Activated naive CD4-positive, alpha-beta T cell treated with anti-CD3 and anti-CD28 coated beads, Interleukin-2, amount 10 ng/mL, durations not matched to agents 7 days and 5 days (primary cell): ENCODE results near the gene KLRK1.
"Not testable (repeated sequence)": the region's sequence is repeated elsewhere in the genome, so short reads cannot be mapped to it uniquely, and the experiment has no call there.

ENCODE experiments used
- CTCF ChIA-PET: fragments of 350-600 bp; sonication (Branson Sonifier 250); formaldehyde crosslinking; loops from one replicate; lab custom pipeline; 2021; ENCODE audit warnings: antibody characterized with exemption; lab: Charles Lee
- DNase-seq: peaks from one replicate; pipeline ENCODE4 v3.0.0-alpha.2; 2020
- H3K27ac Mint-ChIP-seq: one replicate; pipeline ENCODE4 v1.8.0; 2021; ENCODE audit warnings: mild to moderate bottlenecking, moderate library complexity, mixed read lengths
- H3K27me3 Mint-ChIP-seq: one replicate; pipeline ENCODE4 v1.8.0; 2021; ENCODE audit warnings: mild to moderate bottlenecking, mixed read lengths
- H3K36me3 Mint-ChIP-seq: one replicate; pipeline ENCODE4 v1.8.0; 2021; ENCODE audit warnings: mixed read lengths
- H3K4me1 Mint-ChIP-seq: one replicate; pipeline ENCODE4 v1.8.0; 2021; ENCODE audit warnings: mixed read lengths
- H3K4me3 Mint-ChIP-seq: one replicate; pipeline ENCODE4 v1.8.0; 2021; ENCODE audit warnings: mild to moderate bottlenecking, moderate library complexity, mixed read lengths
- H3K9me3 Mint-ChIP-seq: one replicate; pipeline ENCODE4 v1.8.0; 2021; ENCODE audit warnings: mixed read lengths

KLRK1 gene

DNA sequence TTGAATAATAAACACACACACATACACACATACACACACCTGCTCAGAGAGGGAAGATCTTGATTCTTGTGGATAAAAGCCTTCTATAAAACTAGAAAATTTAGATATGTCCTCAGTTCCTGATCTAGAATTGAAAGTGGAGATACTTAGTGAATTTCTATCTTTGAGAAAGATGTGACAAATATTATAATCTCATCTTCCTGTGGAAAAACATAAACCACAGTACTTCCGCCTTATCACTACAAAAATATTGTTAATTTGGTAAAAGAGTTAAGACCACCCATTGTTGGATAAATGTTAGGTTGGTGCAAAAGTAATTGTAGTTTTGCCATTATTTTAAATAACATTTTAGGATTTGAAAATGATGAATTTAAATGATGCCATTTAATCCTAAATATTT, at the start of gene KLRK1:
TSS of gene KLRK1 (minus strand) at position 138 of the 400 bp plus-strand sequence. CDS start 1,231 bp downstream, outside the sequence.
- CTCF ChIA-PET, result no interaction called here
- H3K27ac Mint-ChIP-seq, result no peak within 1 kb of the TSS

GRCh38 chr12:10437601-10438000, 47.8 kb upstream of the KLRK1 start:
- H3K27me3 Mint-ChIP-seq, H3K4me3 Mint-ChIP-seq, DNase-seq, CTCF ChIA-PET, H3K36me3 Mint-ChIP-seq, H3K27ac Mint-ChIP-seq, H3K9me3 Mint-ChIP-seq, H3K4me1 Mint-ChIP-seq: not testable (repeated sequence)

More for the DNA sequence above, at the start of gene KLRK1:
- Mint-ChIP-seq H3K27me3 (peaks cover 4% of the 10 kb centered on the region), H3K4me1 (no peaks in the 10 kb centered on the region), H3K4me3 (no peak within 1 kb of the TSS), H3K9me3 (no peaks in the 10 kb centered on the region), H3K36me3 (no peaks in the 10 kb centered on the region)
- no peak for DNase-seq

GRCh38 chr12:10435816-10436215, 46.0 kb upstream of the KLRK1 start, which contains the start of gene KLRC2:
Gene KLRC2, minus strand, starts transcription at chr12:10436010. Its CDS starts 24 bp downstream, at chr12:10435986.
- H3K36me3 Mint-ChIP-seq, DNase-seq, H3K9me3 Mint-ChIP-seq, H3K27ac Mint-ChIP-seq, H3K4me1 Mint-ChIP-seq, CTCF ChIA-PET, H3K4me3 Mint-ChIP-seq, H3K27me3 Mint-ChIP-seq: not testable (repeated sequence)

GRCh38 chr12:10430623-10431022, 40.8 kb upstream of the KLRK1 start:
- H3K9me3 Mint-ChIP-seq, H3K4me1 Mint-ChIP-seq, H3K4me3 Mint-ChIP-seq, CTCF ChIA-PET, H3K27me3 Mint-ChIP-seq, H3K36me3 Mint-ChIP-seq, DNase-seq, H3K27ac Mint-ChIP-seq: not testable (repeated sequence)

- H3K27ac Mint-ChIP-seq, H3K4me3 Mint-ChIP-seq, H3K9me3 Mint-ChIP-seq, H3K4me1 Mint-ChIP-seq, H3K36me3 Mint-ChIP-seq, DNase-seq, H3K27me3 Mint-ChIP-seq, CTCF ChIA-PET: not testable (repeated sequence)
These were observed 36.1 kb upstream of the KLRK1 start for GRCh38 chr12:10425938-10426337.

- H3K9me3 Mint-ChIP-seq, CTCF ChIA-PET, DNase-seq, H3K4me1 Mint-ChIP-seq, H3K36me3 Mint-ChIP-seq, H3K27ac Mint-ChIP-seq, H3K4me3 Mint-ChIP-seq, H3K27me3 Mint-ChIP-seq: not testable (repeated sequence)
These were observed 34.5 kb upstream of the KLRK1 start for GRCh38 chr12:10424260-10424899.

DNA sequence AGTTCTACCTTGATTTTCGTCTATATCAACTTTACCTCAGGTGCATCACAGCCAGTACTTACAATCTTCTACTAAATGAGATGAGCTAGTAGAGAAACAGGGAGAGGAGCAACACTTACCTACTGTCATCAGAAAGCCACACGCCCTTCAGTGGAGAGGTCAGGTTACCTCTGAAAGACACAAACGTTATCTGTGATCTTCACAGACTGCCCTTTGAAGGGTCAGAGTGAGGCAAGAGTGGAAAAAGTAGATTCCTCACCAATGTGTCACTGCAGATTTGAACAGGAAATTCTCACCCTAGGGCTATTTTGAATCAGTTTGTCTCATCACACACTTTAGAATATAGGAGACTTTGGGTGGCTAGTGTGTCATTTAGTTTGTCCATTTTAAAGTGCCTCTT, 32.3 kb upstream of the KLRK1 start:
- H3K9me3 Mint-ChIP-seq, H3K27ac Mint-ChIP-seq, H3K36me3 Mint-ChIP-seq, DNase-seq, H3K4me1 Mint-ChIP-seq, H3K27me3 Mint-ChIP-seq, H3K4me3 Mint-ChIP-seq, CTCF ChIA-PET: not testable (repeated sequence)

DNA sequence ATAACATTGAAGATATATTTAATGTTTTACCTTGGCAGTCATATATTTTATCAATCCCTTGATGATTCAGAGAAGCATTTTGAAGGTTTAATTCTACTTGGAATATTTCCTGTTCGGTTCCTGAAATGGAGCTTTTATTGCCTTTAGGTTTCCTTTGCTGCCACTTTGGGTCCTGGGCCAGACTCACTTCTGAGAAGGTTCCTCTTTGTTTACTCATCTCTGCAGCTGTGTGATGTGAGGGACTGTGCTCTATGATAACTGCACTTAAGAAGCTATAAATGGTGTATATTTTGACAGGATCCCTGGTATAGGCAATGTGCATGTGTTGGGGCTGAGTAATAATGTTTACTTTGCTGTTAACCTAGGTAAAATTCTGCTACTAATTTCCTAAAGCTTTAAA, 30.5 kb upstream of the KLRK1 start, which contains the start of gene KLRC3:
TSS of gene KLRC3 (minus strand) at position 262 of the 400 bp plus-strand sequence. CDS start at position 217, 45 bp downstream.
- H3K27me3 Mint-ChIP-seq, H3K9me3 Mint-ChIP-seq, DNase-seq, H3K27ac Mint-ChIP-seq, H3K36me3 Mint-ChIP-seq, H3K4me3 Mint-ChIP-seq, CTCF ChIA-PET, H3K4me1 Mint-ChIP-seq: not testable (repeated sequence)

GRCh38 chr12:10409392-10409791, 19.6 kb upstream of the KLRK1 start, which contains the start of gene KLRC4:
Gene KLRC4, minus strand, starts transcription at chr12:10409757. Its CDS starts 182 bp downstream, at chr12:10409575.
- no peak within 1 kb of the TSS for H3K27ac Mint-ChIP-seq
- no peaks in the 10 kb centered on the region for H3K36me3 Mint-ChIP-seq
- H3K4me1 Mint-ChIP-seq, result no peaks in the 10 kb centered on the region
- no peak within 1 kb of the TSS for H3K4me3 Mint-ChIP-seq
- CTCF ChIA-PET, result no interaction called here
- no peaks in the 10 kb centered on the region for H3K9me3 Mint-ChIP-seq
- H3K27me3 Mint-ChIP-seq, result peaks cover 14% of the 10 kb centered on the region
- DNase-seq, result no peak

DNA sequence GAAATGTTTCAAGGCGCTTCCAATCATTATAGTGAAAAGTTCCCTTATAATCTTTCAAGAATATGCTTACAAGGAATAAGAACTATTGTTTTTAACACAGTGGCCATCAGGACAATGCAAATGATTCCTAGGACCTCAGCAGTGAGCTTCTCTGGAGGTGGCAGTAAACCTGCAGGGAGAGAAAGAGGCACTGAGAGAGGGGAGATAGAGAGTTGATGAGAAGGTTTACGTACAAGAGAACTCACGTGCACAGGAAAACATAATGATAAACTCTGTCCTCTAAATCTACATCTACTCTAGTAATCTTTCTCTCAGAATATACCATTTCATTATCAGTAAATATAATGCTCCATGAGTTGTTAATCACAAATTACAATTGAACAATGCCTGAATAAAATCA, 19.0 kb upstream of the KLRK1 start:
- CTCF ChIA-PET, result no interaction called here
- Mint-ChIP-seq H3K4me1 (no peaks in the 10 kb centered on the region), H3K9me3 (no peaks in the 10 kb centered on the region), H3K27ac (no peak overlapping the region), H3K36me3 (no peaks in the 10 kb centered on the region), H3K27me3 (peaks cover 14% of the 10 kb centered on the region), H3K4me3 (no peak overlapping the region)
- no peak for DNase-seq

GRCh38 chr12:10406725-10407124, 16.9 kb upstream of the KLRK1 start:
- no peaks in the 10 kb centered on the region for H3K36me3 Mint-ChIP-seq
- H3K4me3 Mint-ChIP-seq, result no peak overlapping the region
- H3K4me1 Mint-ChIP-seq, result no peaks in the 10 kb centered on the region
- H3K27ac Mint-ChIP-seq, result no peak overlapping the region
- DNase-seq, result no peak
- no peaks in the 10 kb centered on the region for H3K9me3 Mint-ChIP-seq
- CTCF ChIA-PET, result no interaction called here
- peaks cover 14% of the 10 kb centered on the region for H3K27me3 Mint-ChIP-seq

- Mint-ChIP-seq H3K4me3 (no peak overlapping the region), H3K27ac (no peak overlapping the region), H3K36me3 (no peaks in the 10 kb centered on the region)
These were observed 15.5 kb upstream of the KLRK1 start for GRCh38 chr12:10405294-10405693.

DNA sequence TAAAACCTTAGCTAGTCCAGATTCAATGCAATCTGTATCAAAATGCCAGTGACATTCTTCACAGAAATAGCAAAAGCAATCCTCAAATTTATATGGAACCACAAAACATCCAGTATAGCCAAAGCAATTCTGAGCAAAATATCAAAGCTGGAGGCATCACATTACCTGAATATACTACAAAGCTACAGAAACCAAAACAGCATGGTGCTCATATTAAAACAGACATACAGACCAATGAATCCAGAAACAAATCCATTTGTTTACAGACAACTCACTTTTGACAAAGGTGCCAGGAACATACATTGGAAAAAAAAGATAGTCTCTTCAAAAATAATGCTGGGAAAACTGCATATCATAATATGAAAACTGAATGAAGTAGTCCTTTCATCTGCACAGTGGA, 15.0 kb upstream of the KLRK1 start:
- Mint-ChIP-seq H3K9me3 (no peaks in the 10 kb centered on the region), H3K4me3 (no peak overlapping the region), H3K27me3 (peaks cover 14% of the 10 kb centered on the region), H3K27ac (no peak overlapping the region), H3K36me3 (no peaks in the 10 kb centered on the region), H3K4me1 (no peaks in the 10 kb centered on the region)
- no peak for DNase-seq
- CTCF ChIA-PET, result no interaction called here

More at GRCh38 chr12:10405294-10405693, 15.5 kb upstream of the KLRK1 start:
- DNase-seq, result no peak
- CTCF ChIA-PET, result no interaction called here
- H3K4me1 Mint-ChIP-seq, result no peaks in the 10 kb centered on the region
- peaks cover 14% of the 10 kb centered on the region for H3K27me3 Mint-ChIP-seq
- no peaks in the 10 kb centered on the region for H3K9me3 Mint-ChIP-seq

DNA sequence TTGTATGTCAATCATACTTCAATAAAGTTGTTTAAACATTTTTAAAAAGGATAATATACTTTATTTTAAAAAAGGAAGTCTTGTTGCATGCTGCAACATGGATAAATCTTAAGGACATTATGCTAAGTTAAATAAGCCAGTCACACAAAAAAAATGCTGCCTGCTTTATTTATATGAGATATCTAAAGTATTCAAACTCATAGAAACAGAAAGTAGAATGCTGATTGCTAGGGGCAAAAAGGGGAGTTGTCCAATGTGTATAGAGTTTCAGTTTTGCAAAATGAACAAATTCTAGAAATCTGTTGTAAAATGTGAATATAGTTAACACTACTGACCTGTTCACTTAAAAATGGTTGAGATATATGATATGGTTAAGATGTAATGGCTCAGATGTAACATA, 11.0 kb upstream of the KLRK1 start:
- no peak for DNase-seq
- H3K27me3 Mint-ChIP-seq, result peaks cover 4% of the 10 kb centered on the region
- CTCF ChIA-PET, result no interaction called here
- H3K36me3 Mint-ChIP-seq, result no peaks in the 10 kb centered on the region
- H3K4me1 Mint-ChIP-seq, result no peaks in the 10 kb centered on the region
- H3K4me3 Mint-ChIP-seq, result no peak overlapping the region
- no peaks in the 10 kb centered on the region for H3K9me3 Mint-ChIP-seq
- no peak overlapping the region for H3K27ac Mint-ChIP-seq

DNA sequence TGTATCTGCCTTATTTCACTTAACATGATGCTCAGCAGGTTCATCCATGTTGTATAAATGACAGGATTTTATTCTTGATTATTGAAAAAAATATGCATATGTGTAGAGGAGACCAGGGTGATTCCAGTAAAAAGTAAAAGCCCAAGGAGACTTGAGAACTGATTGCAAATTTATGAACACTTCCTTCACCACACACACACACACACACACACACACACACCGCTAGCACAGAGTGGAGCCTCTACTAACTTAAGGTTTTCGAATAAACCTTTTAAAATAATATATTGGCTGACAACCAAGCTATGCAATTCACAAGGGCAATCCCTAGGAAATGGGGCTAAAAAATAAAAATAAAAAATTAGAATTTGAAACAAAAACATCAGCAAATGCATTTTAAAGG, 8.3 kb upstream of the KLRK1 start:
- H3K9me3 Mint-ChIP-seq, result no peaks in the 10 kb centered on the region
- no peak overlapping the region for H3K27ac Mint-ChIP-seq
- no peaks in the 10 kb centered on the region for H3K4me1 Mint-ChIP-seq
- DNase-seq, result no peak
- peaks cover 4% of the 10 kb centered on the region for H3K27me3 Mint-ChIP-seq
- no peak overlapping the region for H3K4me3 Mint-ChIP-seq
- no peaks in the 10 kb centered on the region for H3K36me3 Mint-ChIP-seq
- CTCF ChIA-PET, result interaction anchor here (1.1 kb wide), 1 partner anchor 31 kb away, joined by 4 read pairs; no protein-coding TSS in a partner anchor
